ENCODE data around the gene NDUFS6. TPM values are rescaled to one million over a fixed set of nuclear protein-coding genes. Genes with fewer than 3 reads are reported as not detected.

Gene NDUFS6
- polyA plus RNA-seq, 1 donor from 2014 or later = 72.0 TPM

DNA sequence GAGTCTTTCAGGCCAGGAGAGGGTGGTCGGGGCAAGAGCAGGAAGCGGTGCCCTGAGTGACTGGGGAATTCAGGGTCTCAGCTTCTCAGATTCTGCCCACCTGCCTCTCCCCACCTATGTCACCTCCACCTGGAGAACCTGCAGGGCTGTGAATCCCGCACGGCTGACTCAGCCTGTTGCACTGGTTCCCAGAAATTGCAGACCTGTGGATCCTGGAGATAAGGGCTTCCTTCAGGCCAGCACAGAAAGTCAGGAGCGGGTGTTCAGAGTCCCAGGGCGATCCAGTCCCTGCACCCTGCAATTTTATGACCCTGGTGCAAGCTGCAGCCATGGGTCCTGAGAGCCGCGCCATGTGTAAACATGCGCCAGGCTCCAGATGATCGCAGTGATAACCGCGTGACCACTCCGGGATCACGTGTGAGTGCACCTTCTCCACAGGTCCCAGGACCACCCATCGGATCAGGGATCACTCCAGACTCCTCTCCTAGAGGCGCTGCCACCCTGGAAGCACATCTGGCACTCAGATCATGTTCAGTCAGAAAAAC is 63.8 kb downstream of the NDUFS6 start:
- no peak overlapping the region for H3K4me3 ChIP-seq (ENCODE audit: low read length)
- no peaks in the 10 kb centered on the region for H3K9me3 ChIP-seq (ENCODE audit: low read length)
- no peak overlapping the region for H3K4me2 ChIP-seq (ENCODE audit: low read length)
- no peaks in the 10 kb centered on the region for H4K20me1 ChIP-seq (ENCODE audit: insufficient read depth)
- H3K27ac ChIP-seq (ENCODE audit: low read length) = no peak overlapping the region
- no peaks in the 10 kb centered on the region for H3F3A ChIP-seq (ENCODE audit: insufficient read depth, low read length, poor library complexity, severe bottlenecking)
- peaks cover 27% of the 10 kb centered on the region for H3K27me3 ChIP-seq (ENCODE audit: insufficient read depth, low read depth, low read length)
- no peaks in the 10 kb centered on the region for H3K9me2 ChIP-seq (ENCODE audit: insufficient read depth, low read length)
- H3K9ac ChIP-seq (ENCODE audit: low read length) = no peak overlapping the region
- no peaks in the 10 kb centered on the region for H3K36me3 ChIP-seq (ENCODE audit: insufficient read depth, low read length)
- TF ChIP-seq RAD21 (conservative IDR thresholded peaks at IDR 0.05) = no peak
- no peak for TF ChIP-seq POLR2AphosphoS5 (IDR thresholded peaks at IDR 0.05)
- no peak for TF ChIP-seq EZH2 (IDR thresholded peaks at IDR 0.05; ENCODE audit: borderline replicate concordance, insufficient read depth, low read length, poor library complexity, severe bottlenecking)
- no peak for TF ChIP-seq EP300 (conservative IDR thresholded peaks at IDR 0.05; ENCODE audit: poor library complexity, severe bottlenecking)
- TF ChIP-seq MXI1 (conservative IDR thresholded peaks at IDR 0.05; ENCODE audit: poor library complexity, severe bottlenecking) = no peak
- no peak for TF ChIP-seq TAF1 (IDR thresholded peaks at IDR 0.05; ENCODE audit: low read depth)
- TF ChIP-seq, protein P1, sequence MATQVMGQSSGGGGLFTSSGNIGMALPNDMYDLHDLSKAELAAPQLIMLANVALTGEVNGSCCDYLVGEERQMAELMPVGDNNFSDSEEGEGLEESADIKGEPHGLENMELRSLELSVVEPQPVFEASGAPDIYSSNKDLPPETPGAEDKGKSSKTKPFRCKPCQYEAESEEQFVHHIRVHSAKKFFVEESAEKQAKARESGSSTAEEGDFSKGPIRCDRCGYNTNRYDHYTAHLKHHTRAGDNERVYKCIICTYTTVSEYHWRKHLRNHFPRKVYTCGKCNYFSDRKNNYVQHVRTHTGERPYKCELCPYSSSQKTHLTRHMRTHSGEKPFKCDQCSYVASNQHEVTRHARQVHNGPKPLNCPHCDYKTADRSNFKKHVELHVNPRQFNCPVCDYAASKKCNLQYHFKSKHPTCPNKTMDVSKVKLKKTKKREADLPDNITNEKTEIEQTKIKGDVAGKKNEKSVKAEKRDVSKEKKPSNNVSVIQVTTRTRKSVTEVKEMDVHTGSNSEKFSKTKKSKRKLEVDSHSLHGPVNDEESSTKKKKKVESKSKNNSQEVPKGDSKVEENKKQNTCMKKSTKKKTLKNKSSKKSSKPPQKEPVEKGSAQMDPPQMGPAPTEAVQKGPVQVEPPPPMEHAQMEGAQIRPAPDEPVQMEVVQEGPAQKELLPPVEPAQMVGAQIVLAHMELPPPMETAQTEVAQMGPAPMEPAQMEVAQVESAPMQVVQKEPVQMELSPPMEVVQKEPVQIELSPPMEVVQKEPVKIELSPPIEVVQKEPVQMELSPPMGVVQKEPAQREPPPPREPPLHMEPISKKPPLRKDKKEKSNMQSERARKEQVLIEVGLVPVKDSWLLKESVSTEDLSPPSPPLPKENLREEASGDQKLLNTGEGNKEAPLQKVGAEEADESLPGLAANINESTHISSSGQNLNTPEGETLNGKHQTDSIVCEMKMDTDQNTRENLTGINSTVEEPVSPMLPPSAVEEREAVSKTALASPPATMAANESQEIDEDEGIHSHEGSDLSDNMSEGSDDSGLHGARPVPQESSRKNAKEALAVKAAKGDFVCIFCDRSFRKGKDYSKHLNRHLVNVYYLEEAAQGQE (IDR thresholded peaks at IDR 0.05; ENCODE audit: borderline replicate concordance) = no peak
- TF ChIP-seq, protein P2, sequence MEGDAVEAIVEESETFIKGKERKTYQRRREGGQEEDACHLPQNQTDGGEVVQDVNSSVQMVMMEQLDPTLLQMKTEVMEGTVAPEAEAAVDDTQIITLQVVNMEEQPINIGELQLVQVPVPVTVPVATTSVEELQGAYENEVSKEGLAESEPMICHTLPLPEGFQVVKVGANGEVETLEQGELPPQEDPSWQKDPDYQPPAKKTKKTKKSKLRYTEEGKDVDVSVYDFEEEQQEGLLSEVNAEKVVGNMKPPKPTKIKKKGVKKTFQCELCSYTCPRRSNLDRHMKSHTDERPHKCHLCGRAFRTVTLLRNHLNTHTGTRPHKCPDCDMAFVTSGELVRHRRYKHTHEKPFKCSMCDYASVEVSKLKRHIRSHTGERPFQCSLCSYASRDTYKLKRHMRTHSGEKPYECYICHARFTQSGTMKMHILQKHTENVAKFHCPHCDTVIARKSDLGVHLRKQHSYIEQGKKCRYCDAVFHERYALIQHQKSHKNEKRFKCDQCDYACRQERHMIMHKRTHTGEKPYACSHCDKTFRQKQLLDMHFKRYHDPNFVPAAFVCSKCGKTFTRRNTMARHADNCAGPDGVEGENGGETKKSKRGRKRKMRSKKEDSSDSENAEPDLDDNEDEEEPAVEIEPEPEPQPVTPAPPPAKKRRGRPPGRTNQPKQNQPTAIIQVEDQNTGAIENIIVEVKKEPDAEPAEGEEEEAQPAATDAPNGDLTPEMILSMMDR (IDR thresholded peaks at IDR 0.05; ENCODE audit: poor library complexity, severe bottlenecking) = no peak
- TF ChIP-seq SMC3 (conservative IDR thresholded peaks at IDR 0.05; ENCODE audit: poor library complexity) = no peak
- no peak overlapping the region for H2AFZ ChIP-seq (ENCODE audit: low read depth, low read length)
- no peaks in the 10 kb centered on the region for H3K79me2 ChIP-seq (replicated peaks; ENCODE audit: insufficient read depth, low read length)

DNA sequence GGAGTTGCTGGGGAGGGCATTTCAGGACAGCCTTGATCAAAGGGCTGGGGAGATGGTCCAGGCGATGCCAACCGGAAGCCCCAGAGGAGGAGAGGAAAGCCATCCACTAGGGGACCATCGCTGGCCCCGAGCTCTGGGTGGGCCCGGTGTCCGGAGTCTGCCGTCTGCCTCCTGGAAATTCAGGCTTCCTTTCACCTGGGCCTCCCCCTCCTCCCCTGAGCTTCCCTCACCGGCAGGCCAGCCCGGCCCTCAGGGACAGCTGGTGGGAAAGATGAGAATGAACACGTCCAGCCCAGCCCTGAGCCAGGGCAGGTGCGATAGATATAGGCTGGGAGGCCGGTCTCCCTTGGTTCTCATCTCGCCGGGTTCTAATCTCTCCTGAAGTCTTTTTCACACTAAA is 64.3 kb downstream of the NDUFS6 start:
- Histone ChIP-seq H3F3A (ENCODE audit: insufficient read depth, low read length, poor library complexity, severe bottlenecking) (no peaks in the 10 kb centered on the region), H3K4me3 (ENCODE audit: low read length) (no peak overlapping the region), H3K9me3 (ENCODE audit: low read length) (no peaks in the 10 kb centered on the region), H3K27ac (ENCODE audit: low read length) (no peak overlapping the region), H3K27me3 (ENCODE audit: insufficient read depth, low read depth, low read length) (peaks cover 27% of the 10 kb centered on the region), H3K9ac (ENCODE audit: low read length) (no peak overlapping the region), H3K36me3 (ENCODE audit: insufficient read depth, low read length) (no peaks in the 10 kb centered on the region), H2AFZ (ENCODE audit: low read depth, low read length) (no peak overlapping the region), H3K79me2 (replicated peaks; ENCODE audit: insufficient read depth, low read length) (no peaks in the 10 kb centered on the region), H3K9me2 (ENCODE audit: insufficient read depth, low read length) (no peaks in the 10 kb centered on the region), H4K20me1 (ENCODE audit: insufficient read depth) (no peaks in the 10 kb centered on the region), H3K4me2 (ENCODE audit: low read length) (no peak overlapping the region)
- TF ChIP-seq EP300 (conservative IDR thresholded peaks at IDR 0.05; ENCODE audit: poor library complexity, severe bottlenecking) (no peak), RAD21 (conservative IDR thresholded peaks at IDR 0.05) (no peak), EZH2 (IDR thresholded peaks at IDR 0.05; ENCODE audit: borderline replicate concordance, insufficient read depth, low read length, poor library complexity, severe bottlenecking) (no peak), POLR2AphosphoS5 (IDR thresholded peaks at IDR 0.05) (no peak)
- TF ChIP-seq, protein P1 (IDR thresholded peaks at IDR 0.05; ENCODE audit: borderline replicate concordance) = no peak

Other genes starting within 250 kb of the NDUFS6 start
- gene MRPL36, start 1.6 kb upstream of the NDUFS6 start, polyA plus RNA-seq = 51.9 and 62.6 TPM in 2 replicates
- gene IRX4, start 81.5 kb downstream of the NDUFS6 start, polyA plus RNA-seq = not detected in 2 replicates

Measured in neural cell (in vitro differentiated cells).